Measurements from ENCODE around the gene WBP4. TPM values are rescaled to one million over a fixed set of nuclear protein-coding genes. Genes with fewer than 3 reads are reported as not detected.

The WBP4 gene
- total RNA-seq, 1 experiment from 2014 or later, result 10.0 TPM

GRCh38 chr13:41018602-41018948 is 42.7 kb upstream of the WBP4 start:
- Histone ChIP-seq H3K4me1 (ENCODE audit: control insufficient read depth, insufficient read depth, low read length) (peaks cover 28% of the 10 kb centered on the region), H3K27me3 (ENCODE audit: control insufficient read depth, insufficient read depth, low read length) (no peaks in the 10 kb centered on the region), H3K27ac (ENCODE audit: low read length) (peak overlapping the region; percentile 72; the same call in 1 of the 2 replicates), H3K36me3 (ENCODE audit: control insufficient read depth, insufficient read depth, low read length) (no peaks in the 10 kb centered on the region), H3K4me3 (ENCODE audit: low read depth in 2 of 2, low read length in 2 of 2) (no peak overlapping the region; a peak in 1 of 4 replicates), H3K9me3 (ENCODE audit: control insufficient read depth, insufficient read depth, low read depth, low read length) (no peaks in the 10 kb centered on the region)
- ATAC-seq (no peak), DNase-seq (ENCODE audit: low read depth, low spot score) (no peak)
- in situ Hi-C loops (cut with HindIII; ENCODE audit: low pct_unique_long_range_greater_than_20kb, low sequenced_read_pairs), result no loop called here
- no TSS peak for BruUV-seq (replicated peaks)
- ChIA-PET POLR2A (no interaction called here), CTCF (no interaction called here)
- intact Hi-C loops (cut with micrococcal nuclease; ENCODE audit: unreplicated experiment), result no loop called here
- TF ChIP-seq SIN3A (IDR thresholded peaks at IDR 0.05; ENCODE audit: borderline replicate concordance, insufficient read depth, low read depth, low read length) (no peak), TCF7L2 (IDR thresholded peaks at IDR 0.05; ENCODE audit: low read depth, low read length) (no peak), POLR2AphosphoS5 (IDR thresholded peaks at IDR 0.05; ENCODE audit: low read depth, low read length) (no peak), CTCF (IDR thresholded peaks at IDR 0.05) (no peak), REST (IDR thresholded peaks at IDR 0.05; ENCODE audit: insufficient read depth in 1 of 2, low read depth in 2 of 2, low read length in 1 of 2) (no peak)

- ATAC-seq (peak; percentile 85), DNase-seq (ENCODE audit: low read depth, low spot score) (no peak)
- peak within 1 kb of the TSS in 1 of 2 experiments; percentile 39; a peak in 2 of 4 replicates for H3K4me3 ChIP-seq (ENCODE audit: low read depth in 2 of 2, low read length in 2 of 2)
- TF ChIP-seq REST (IDR thresholded peaks at IDR 0.05; ENCODE audit: insufficient read depth in 1 of 2, low read depth in 2 of 2, low read length in 1 of 2) (no peak), TCF7L2 (IDR thresholded peaks at IDR 0.05; ENCODE audit: low read depth, low read length) (no peak), POLR2AphosphoS5 (IDR thresholded peaks at IDR 0.05; ENCODE audit: low read depth, low read length) (no peak), SIN3A (IDR thresholded peaks at IDR 0.05; ENCODE audit: borderline replicate concordance, insufficient read depth, low read depth, low read length) (no peak)
- H3K4me1 ChIP-seq (ENCODE audit: control insufficient read depth, insufficient read depth, low read length), result peaks cover 28% of the 10 kb centered on the region
- in situ Hi-C loops (cut with HindIII; ENCODE audit: low pct_unique_long_range_greater_than_20kb, low sequenced_read_pairs) (no loop called here), intact Hi-C loops (cut with micrococcal nuclease; ENCODE audit: unreplicated experiment) (no loop called here)
- H3K27ac ChIP-seq (ENCODE audit: low read length), result peak within 1 kb of the TSS; percentile 72; the same call in 1 of the 2 replicates
- ChIA-PET POLR2A (interaction anchor here (0.5 kb wide), 1 partner anchor 77 kb away, joined by 3 read pairs; no protein-coding TSS in a partner anchor), CTCF (no interaction called here)
- no TSS peak for BruUV-seq (replicated peaks)
- H3K36me3 ChIP-seq (ENCODE audit: control insufficient read depth, insufficient read depth, low read length), result no peaks in the 10 kb centered on the region
- no peaks in the 10 kb centered on the region for H3K27me3 ChIP-seq (ENCODE audit: control insufficient read depth, insufficient read depth, low read length)
- no peaks in the 10 kb centered on the region for H3K9me3 ChIP-seq (ENCODE audit: control insufficient read depth, insufficient read depth, low read depth, low read length)
Measured at GRCh38 chr13:41019011-41019487, 42.3 kb upstream of the WBP4 start, which contains the start of gene ELF1. TSS of gene ELF1 (minus strand) at chr13:41019316. CDS start at chr13:40982054, 37,262 bp downstream.

Data from Panc1 (cell line).